Measurements from ENCODE around the gene SLC35C1.

SLC35C1 gene

GRCh38 chr11:45786272-45786671 is 18.7 kb upstream of the SLC35C1 start:
- Histone ChIP-seq H3K27ac (ENCODE audit: low read depth, low read length) (no peak overlapping the region), H3K4me1 (ENCODE audit: control insufficient read depth in 5 of 5, insufficient read depth in 5 of 5, low read length in 5 of 5) (peaks cover 0 to 4% (median 0%) of the 10 kb centered on the region in 5 donors), H3K4me3 (ENCODE audit: low read depth in 1 of 5, low read length in 5 of 5) (peak overlapping the region in 1 of 5 donors; percentile 22), H3K27me3 (ENCODE audit: control insufficient read depth in 5 of 5, insufficient read depth in 4 of 5, low read length in 5 of 5) (no peaks in the 10 kb centered on the region), H3K9me3 (ENCODE audit: control insufficient read depth in 5 of 5, low read length in 5 of 5) (peaks cover 0 to 8% (median 3%) of the 10 kb centered on the region in 5 donors), H3K9ac (ENCODE audit: low read length in 5 of 5) (no peak overlapping the region), H3K36me3 (ENCODE audit: control insufficient read depth in 5 of 5, insufficient read depth in 5 of 5, low read length in 5 of 5) (no peaks in the 10 kb centered on the region)

DNA sequence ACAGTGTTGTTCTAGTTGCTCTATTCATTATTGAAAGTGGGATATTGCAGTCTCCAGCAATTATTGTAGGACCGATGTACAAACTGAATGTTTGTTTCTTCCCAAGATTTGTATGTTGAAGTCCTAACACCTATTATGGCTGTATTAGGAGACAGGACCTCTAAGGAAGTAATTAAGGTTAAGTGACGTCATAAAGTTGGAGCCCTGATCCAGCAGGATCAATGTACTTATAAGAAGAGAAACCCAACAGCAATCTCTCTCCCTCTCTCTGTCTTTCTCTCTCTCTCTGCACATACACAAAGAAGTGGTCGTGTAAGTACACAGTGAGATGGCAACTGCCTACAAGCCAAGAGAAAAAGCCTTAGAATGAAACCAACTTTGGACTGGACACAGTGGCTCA is 16.1 kb upstream of the SLC35C1 start:
- H3K27me3 ChIP-seq (ENCODE audit: control insufficient read depth in 5 of 5, insufficient read depth in 4 of 5, low read length in 5 of 5): no peaks in the 10 kb centered on the region
- H3K9ac ChIP-seq (ENCODE audit: low read length in 5 of 5): no peak overlapping the region
- peaks cover 0 to 4% (median 0%) of the 10 kb centered on the region in 5 donors for H3K4me1 ChIP-seq (ENCODE audit: control insufficient read depth in 5 of 5, insufficient read depth in 5 of 5, low read length in 5 of 5)
- no peak overlapping the region for H3K27ac ChIP-seq (ENCODE audit: low read depth, low read length)
- H3K9me3 ChIP-seq (ENCODE audit: control insufficient read depth in 5 of 5, low read length in 5 of 5): peaks cover 0 to 8% (median 3%) of the 10 kb centered on the region in 5 donors
- H3K36me3 ChIP-seq (ENCODE audit: control insufficient read depth in 5 of 5, insufficient read depth in 5 of 5, low read length in 5 of 5): no peaks in the 10 kb centered on the region
- no peak overlapping the region for H3K4me3 ChIP-seq (ENCODE audit: low read depth in 1 of 5, low read length in 5 of 5)

DNA sequence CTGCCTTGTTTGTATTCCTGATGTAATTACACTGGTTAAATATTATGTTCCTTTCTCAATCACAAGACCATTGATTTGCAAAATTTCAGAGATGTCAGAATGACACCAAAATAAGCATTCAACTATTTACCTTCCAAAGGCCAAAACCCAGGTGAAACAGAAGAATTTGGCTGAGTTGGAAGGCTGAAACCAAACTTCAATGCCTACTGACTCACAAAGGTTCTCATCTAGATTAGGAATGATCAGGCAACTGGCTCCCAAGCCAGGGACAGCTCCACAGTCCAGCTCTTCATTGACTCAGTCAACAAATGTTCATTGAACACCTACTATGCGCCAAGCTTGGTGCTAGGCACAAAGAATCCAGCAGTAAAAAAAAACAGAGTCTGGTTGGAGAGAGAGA is 13.4 kb upstream of the SLC35C1 start:
- H3K36me3 ChIP-seq (ENCODE audit: control insufficient read depth in 5 of 5, insufficient read depth in 5 of 5, low read length in 5 of 5): no peaks in the 10 kb centered on the region
- H3K27ac ChIP-seq (ENCODE audit: low read depth, low read length): no peak overlapping the region

DNA sequence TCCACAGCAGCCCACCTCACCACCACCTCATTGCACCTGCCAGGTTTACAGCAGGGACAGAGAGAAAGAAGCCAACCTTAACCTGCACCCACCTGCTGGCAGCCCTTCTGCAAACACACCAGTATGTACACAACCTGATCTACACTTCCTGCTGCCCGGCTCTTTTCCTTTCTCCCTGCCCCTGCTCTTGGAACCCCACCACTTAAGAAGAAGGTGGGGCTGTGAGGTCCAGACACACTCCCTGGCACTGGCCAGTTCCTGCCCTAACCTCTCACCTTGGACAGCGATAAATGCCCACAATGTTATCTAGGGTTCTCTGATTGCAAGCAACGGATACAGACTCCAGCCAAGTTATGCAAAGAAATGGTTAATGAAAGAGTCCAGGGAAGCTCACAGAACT is 10.8 kb upstream of the SLC35C1 start:
- no peak overlapping the region for H3K9ac ChIP-seq (ENCODE audit: low read length in 5 of 5)
- H3K9me3 ChIP-seq (ENCODE audit: control insufficient read depth in 5 of 5, low read length in 5 of 5): no peaks in the 10 kb centered on the region
- no peak overlapping the region for H3K27ac ChIP-seq (ENCODE audit: low read depth, low read length)
- no peaks in the 10 kb centered on the region for H3K27me3 ChIP-seq (ENCODE audit: control insufficient read depth in 5 of 5, insufficient read depth in 4 of 5, low read length in 5 of 5)
- H3K4me3 ChIP-seq (ENCODE audit: low read depth in 1 of 5, low read length in 5 of 5): no peak overlapping the region
- H3K4me1 ChIP-seq (ENCODE audit: control insufficient read depth in 5 of 5, insufficient read depth in 5 of 5, low read length in 5 of 5): peaks cover 2 to 21% (median 15%) of the 10 kb centered on the region in 5 donors
- no peaks in the 10 kb centered on the region for H3K36me3 ChIP-seq (ENCODE audit: control insufficient read depth in 5 of 5, insufficient read depth in 5 of 5, low read length in 5 of 5)

More for the DNA sequence above, 13.4 kb upstream of the SLC35C1 start:
- Histone ChIP-seq H3K9ac (ENCODE audit: low read length in 5 of 5) (no peak overlapping the region), H3K4me1 (ENCODE audit: control insufficient read depth in 5 of 5, insufficient read depth in 5 of 5, low read length in 5 of 5) (peaks cover 0 to 11% (median 9%) of the 10 kb centered on the region in 5 donors), H3K27me3 (ENCODE audit: control insufficient read depth in 5 of 5, insufficient read depth in 4 of 5, low read length in 5 of 5) (no peaks in the 10 kb centered on the region), H3K9me3 (ENCODE audit: control insufficient read depth in 5 of 5, low read length in 5 of 5) (peaks cover 0 to 4% (median 3%) of the 10 kb centered on the region in 5 donors), H3K4me3 (ENCODE audit: low read depth in 1 of 5, low read length in 5 of 5) (no peak overlapping the region)

- Histone ChIP-seq H3K36me3 (ENCODE audit: control insufficient read depth in 5 of 5, insufficient read depth in 5 of 5, low read length in 5 of 5) (no peaks in the 10 kb centered on the region), H3K27ac (ENCODE audit: low read depth, low read length) (no peak overlapping the region), H3K9ac (ENCODE audit: low read length in 5 of 5) (no peak overlapping the region), H3K4me3 (ENCODE audit: low read depth in 1 of 5, low read length in 5 of 5) (no peak overlapping the region), H3K9me3 (ENCODE audit: control insufficient read depth in 5 of 5, low read length in 5 of 5) (no peaks in the 10 kb centered on the region), H3K4me1 (ENCODE audit: control insufficient read depth in 5 of 5, insufficient read depth in 5 of 5, low read length in 5 of 5) (peaks cover 2 to 23% (median 15%) of the 10 kb centered on the region in 5 donors), H3K27me3 (ENCODE audit: control insufficient read depth in 5 of 5, insufficient read depth in 4 of 5, low read length in 5 of 5) (no peaks in the 10 kb centered on the region)
Measured at GRCh38 chr11:45795379-45795778, 9.6 kb upstream of the SLC35C1 start.

- Histone ChIP-seq H3K4me3 (ENCODE audit: low read depth in 1 of 5, low read length in 5 of 5) (no peak overlapping the region), H3K4me1 (ENCODE audit: control insufficient read depth in 5 of 5, insufficient read depth in 5 of 5, low read length in 5 of 5) (peaks cover 2 to 23% (median 15%) of the 10 kb centered on the region in 5 donors), H3K9me3 (ENCODE audit: control insufficient read depth in 5 of 5, low read length in 5 of 5) (no peaks in the 10 kb centered on the region), H3K27me3 (ENCODE audit: control insufficient read depth in 5 of 5, insufficient read depth in 4 of 5, low read length in 5 of 5) (no peaks in the 10 kb centered on the region), H3K9ac (ENCODE audit: low read length in 5 of 5) (peak overlapping the region in 2 of 5 donors; percentile 2 to 43), H3K27ac (ENCODE audit: low read depth, low read length) (peak overlapping the region; percentile 61), H3K36me3 (ENCODE audit: control insufficient read depth in 5 of 5, insufficient read depth in 5 of 5, low read length in 5 of 5) (no peaks in the 10 kb centered on the region)
Measured at GRCh38 chr11:45796461-45796861, 8.5 kb upstream of the SLC35C1 start.

DNA sequence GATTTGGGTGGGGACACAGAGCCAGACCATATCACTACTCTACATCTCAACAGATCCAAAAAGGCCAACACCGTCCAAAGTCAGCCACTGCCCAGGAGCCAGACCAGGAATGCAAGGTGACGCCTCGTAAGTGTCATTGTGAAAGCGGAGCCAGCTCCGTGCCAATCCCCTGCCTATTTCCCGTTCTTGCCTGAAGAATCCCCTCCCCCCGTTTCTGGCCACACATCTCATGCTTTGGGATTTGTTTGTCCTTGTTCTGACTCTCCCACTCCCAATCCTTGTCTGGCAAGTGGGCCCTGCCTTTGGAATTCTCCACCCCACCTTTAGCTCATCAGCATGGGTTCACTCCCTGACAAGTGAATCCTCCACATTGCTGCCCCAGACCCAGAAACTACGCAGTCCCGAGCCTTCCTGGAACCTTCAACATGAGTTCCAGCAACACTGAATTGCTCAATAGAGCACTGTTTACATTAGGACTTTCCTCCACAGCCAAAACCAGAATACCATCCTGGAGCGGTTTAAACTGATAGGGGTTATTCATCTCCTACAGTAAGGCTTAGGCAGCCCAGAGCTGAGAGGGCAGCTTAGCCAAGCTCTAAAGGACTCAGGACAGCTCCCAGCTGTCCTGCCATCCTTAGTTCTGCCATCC is 6.0 kb upstream of the SLC35C1 start:
- H3K36me3 ChIP-seq (ENCODE audit: control insufficient read depth in 5 of 5, insufficient read depth in 5 of 5, low read length in 5 of 5): no peaks in the 10 kb centered on the region
- no peak overlapping the region for H3K9ac ChIP-seq (ENCODE audit: low read length in 5 of 5)
- no peaks in the 10 kb centered on the region for H3K27me3 ChIP-seq (ENCODE audit: control insufficient read depth in 5 of 5, insufficient read depth in 4 of 5, low read length in 5 of 5)
- peaks cover 6 to 27% (median 19%) of the 10 kb centered on the region in 5 donors for H3K4me1 ChIP-seq (ENCODE audit: control insufficient read depth in 5 of 5, insufficient read depth in 5 of 5, low read length in 5 of 5)
- no peaks in the 10 kb centered on the region for H3K9me3 ChIP-seq (ENCODE audit: control insufficient read depth in 5 of 5, low read length in 5 of 5)
- no peak overlapping the region for H3K27ac ChIP-seq (ENCODE audit: low read depth, low read length)
- no peak overlapping the region for H3K4me3 ChIP-seq (ENCODE audit: low read depth in 1 of 5, low read length in 5 of 5)

- no peaks in the 10 kb centered on the region for H3K9me3 ChIP-seq (ENCODE audit: control insufficient read depth in 5 of 5, low read length in 5 of 5)
- H3K27me3 ChIP-seq (ENCODE audit: control insufficient read depth in 5 of 5, insufficient read depth in 4 of 5, low read length in 5 of 5): no peaks in the 10 kb centered on the region
- H3K36me3 ChIP-seq (ENCODE audit: control insufficient read depth in 5 of 5, insufficient read depth in 5 of 5, low read length in 5 of 5): no peaks in the 10 kb centered on the region
- H3K27ac ChIP-seq (ENCODE audit: low read depth, low read length): no peak overlapping the region
- no peak overlapping the region for H3K9ac ChIP-seq (ENCODE audit: low read length in 5 of 5)
- peaks cover 6 to 28% (median 25%) of the 10 kb centered on the region in 5 donors for H3K4me1 ChIP-seq (ENCODE audit: control insufficient read depth in 5 of 5, insufficient read depth in 5 of 5, low read length in 5 of 5)
- no peak overlapping the region for H3K4me3 ChIP-seq (ENCODE audit: low read depth in 1 of 5, low read length in 5 of 5)
Measured at GRCh38 chr11:45799562-45799961, 5.4 kb upstream of the SLC35C1 start.

- Histone ChIP-seq H3K9me3 (ENCODE audit: control insufficient read depth in 5 of 5, low read length in 5 of 5) (no peaks in the 10 kb centered on the region), H3K27me3 (ENCODE audit: control insufficient read depth in 5 of 5, insufficient read depth in 4 of 5, low read length in 5 of 5) (no peaks in the 10 kb centered on the region), H3K36me3 (ENCODE audit: control insufficient read depth in 5 of 5, insufficient read depth in 5 of 5, low read length in 5 of 5) (no peaks in the 10 kb centered on the region), H3K4me1 (ENCODE audit: control insufficient read depth in 5 of 5, insufficient read depth in 5 of 5, low read length in 5 of 5) (peaks cover 6 to 29% (median 28%) of the 10 kb centered on the region in 5 donors), H3K4me3 (ENCODE audit: low read depth in 1 of 5, low read length in 5 of 5) (no peak overlapping the region), H3K9ac (ENCODE audit: low read length in 5 of 5) (no peak overlapping the region), H3K27ac (ENCODE audit: low read depth, low read length) (no peak overlapping the region)
Measured at GRCh38 chr11:45800261-45800660, 4.7 kb upstream of the SLC35C1 start.

GRCh38 chr11:45801723-45802315 is 3.1 kb upstream of the SLC35C1 start:
- Histone ChIP-seq H3K27ac (ENCODE audit: low read depth, low read length) (no peak overlapping the region), H3K36me3 (ENCODE audit: control insufficient read depth in 5 of 5, insufficient read depth in 5 of 5, low read length in 5 of 5) (peaks cover 0 to 6% (median 0%) of the 10 kb centered on the region in 5 donors), H3K4me3 (ENCODE audit: low read depth in 1 of 5, low read length in 5 of 5) (no peak overlapping the region), H3K27me3 (ENCODE audit: control insufficient read depth in 5 of 5, insufficient read depth in 4 of 5, low read length in 5 of 5) (no peaks in the 10 kb centered on the region), H3K4me1 (ENCODE audit: control insufficient read depth in 5 of 5, insufficient read depth in 5 of 5, low read length in 5 of 5) (peaks cover 8 to 33% (median 32%) of the 10 kb centered on the region in 5 donors), H3K9me3 (ENCODE audit: control insufficient read depth in 5 of 5, low read length in 5 of 5) (no peaks in the 10 kb centered on the region), H3K9ac (ENCODE audit: low read length in 5 of 5) (no peak overlapping the region)

Data from subcutaneous abdominal adipose tissue (tissue), 5 donors.